ENCODE results near the gene RAB11B. TPM values are rescaled to one million over a fixed set of nuclear protein-coding genes. Genes with fewer than 3 reads are reported as not detected.
"Not testable (repeated sequence)": the region's sequence is repeated elsewhere in the genome, so short reads cannot be mapped to it uniquely, and the experiment has no call there.

The RAB11B gene
- total RNA-seq = 53.8 and 84.1 TPM in 2 replicates

- peak; percentile 100 for DNase-seq (ENCODE audit: low read depth in 2 of 2)
These were observed at the start of gene RAB11B for GRCh38 chr19:8389891-8390616. Gene RAB11B, plus strand, starts transcription at chr19:8390360. Its CDS starts 57 bp downstream, at chr19:8390417.

GRCh38 chr19:8341504-8341903 is 48.7 kb upstream of the RAB11B start:
- DNase-seq (ENCODE audit: low read depth in 2 of 2) = not testable (repeated sequence)

- no peak for DNase-seq (ENCODE audit: low read depth in 2 of 2)
These were observed 47.9 kb upstream of the RAB11B start for GRCh38 chr19:8342316-8342683.

GRCh38 chr19:8342684-8343482 is 47.3 kb upstream of the RAB11B start, which contains the start of gene KANK3:
Gene KANK3, minus strand, starts transcription at chr19:8343262. Its CDS starts 5,434 bp downstream, at chr19:8337828.
- DNase-seq (ENCODE audit: low read depth in 2 of 2) = peak; percentile 99

- DNase-seq (ENCODE audit: low read depth in 2 of 2) = no peak
These were observed 46.7 kb upstream of the RAB11B start for GRCh38 chr19:8343483-8343844.

- not testable (repeated sequence) for DNase-seq (ENCODE audit: low read depth in 2 of 2)
These were observed 40.4 kb upstream of the RAB11B start for GRCh38 chr19:8349629-8350372.

GRCh38 chr19:8352134-8352827 is 37.9 kb upstream of the RAB11B start:
- DNase-seq (ENCODE audit: low read depth in 2 of 2) = no peak

GRCh38 chr19:8352845-8353244 is 37.3 kb upstream of the RAB11B start:
- DNase-seq (ENCODE audit: low read depth in 2 of 2) = not testable (repeated sequence)

- peak; percentile 62 to 99 for DNase-seq (ENCODE audit: low read depth in 2 of 2)
These were observed 34.3 kb upstream of the RAB11B start for GRCh38 chr19:8355631-8356402.

GRCh38 chr19:8357007-8357521 is 33.1 kb upstream of the RAB11B start:
- DNase-seq (ENCODE audit: low read depth in 2 of 2) = peak in 1 of 2 donors; percentile 63

GRCh38 chr19:8358948-8359347 is 31.2 kb upstream of the RAB11B start:
- DNase-seq (ENCODE audit: low read depth in 2 of 2) = no peak

GRCh38 chr19:8360196-8360595 is 30.0 kb upstream of the RAB11B start:
- no peak for DNase-seq (ENCODE audit: low read depth in 2 of 2)

- DNase-seq (ENCODE audit: low read depth in 2 of 2) = peak; percentile 96 to 99
These were observed 28.0 kb upstream of the RAB11B start for GRCh38 chr19:8361921-8362793.

- DNase-seq (ENCODE audit: low read depth in 2 of 2) = peak; percentile 71 to 86
These were observed 26.1 kb upstream of the RAB11B start, which contains the start of gene ANGPTL4 for GRCh38 chr19:8363803-8364771. Gene ANGPTL4, plus strand, starts transcription at chr19:8364155. Its CDS starts 167 bp downstream, at chr19:8364322.

GRCh38 chr19:8366121-8366581 is 24.0 kb upstream of the RAB11B start:
- peak in 1 of 2 donors; percentile 22 for DNase-seq (ENCODE audit: low read depth in 2 of 2)

- peak in 1 of 2 donors; percentile 37 for DNase-seq (ENCODE audit: low read depth in 2 of 2)
These were observed 23.2 kb upstream of the RAB11B start for GRCh38 chr19:8366961-8367326.

GRCh38 chr19:8367327-8368001 is 22.7 kb upstream of the RAB11B start:
- peak; percentile 87 to 90 for DNase-seq (ENCODE audit: low read depth in 2 of 2)

All from lung microvascular endothelial cell (primary cell).